ENCODE results near the gene RBM47.
A peak's percentile ranks its signal among the peaks of the same experiment; 100 is the strongest.

Gene RBM47

GRCh38 chr4:40629401-40630334 lies at the start of gene RBM47 (continued):
- TF ChIP-seq ZNF518A (tag by site-specific recombination; conservative IDR thresholded peaks at IDR 0.05; ENCODE audit: low read depth) = no peak
- peak; percentile 97 for TF ChIP-seq ZNF341 (tag by site-specific recombination; IDR thresholded peaks at IDR 0.05; ENCODE audit: low read depth)
- no peak for TF ChIP-seq ZNF18 (tag by site-specific recombination; IDR thresholded peaks at IDR 0.05)
- TF ChIP-seq ZNF211 (tag by site-specific recombination; IDR thresholded peaks at IDR 0.05; ENCODE audit: low read depth) = no peak
- TF ChIP-seq ZNF692 (tag by site-specific recombination; IDR thresholded peaks at IDR 0.05) = no peak
- no peak for TF ChIP-seq ZNF426 (tag by site-specific recombination; IDR thresholded peaks at IDR 0.05)
- TF ChIP-seq YY1 (tag by site-specific recombination; IDR thresholded peaks at IDR 0.05) = no peak
- no peak for TF ChIP-seq ZNF148 (tag by site-specific recombination; IDR thresholded peaks at IDR 0.05; ENCODE audit: borderline replicate concordance)
- TF ChIP-seq ZNF155 (tag by site-specific recombination; IDR thresholded peaks at IDR 0.05) = no peak
- TF ChIP-seq ZNF670 (tag by site-specific recombination; IDR thresholded peaks at IDR 0.05; ENCODE audit: low read depth) = no peak
- TF ChIP-seq HOXD13 (CRISPR knock-in tag; IDR thresholded peaks at IDR 0.05; ENCODE audit: borderline replicate concordance) = no peak
- no peak for TF ChIP-seq ZSCAN23 (tag by site-specific recombination; IDR thresholded peaks at IDR 0.05)
- peak; percentile 39; the same call in 1 of the 2 replicates for TF ChIP-seq ZNF398 (tag by site-specific recombination; IDR thresholded peaks at IDR 0.05)
- TF ChIP-seq ZSCAN16 (tag by site-specific recombination; IDR thresholded peaks at IDR 0.05) = no peak
- no peak for TF ChIP-seq ZNF501 (tag by site-specific recombination; IDR thresholded peaks at IDR 0.05)
- no peak for TF ChIP-seq YY2 (tag by site-specific recombination; IDR thresholded peaks at IDR 0.05)
- no peak for TF ChIP-seq TCF7L2 (IDR thresholded peaks at IDR 0.05; ENCODE audit: borderline replicate concordance, low read depth, low read length)
- no peak for TF ChIP-seq SALL2 (tag by site-specific recombination; IDR thresholded peaks at IDR 0.05; ENCODE audit: borderline replicate concordance)
